MM.1S (cell line): ENCODE data around the gene SPINT2.

Source experiments
- DNase-seq: peaks from one replicate; pipeline ENCODE4 v3.0.0-alpha.2; 2015
- H2AFZ ChIP-seq: fragments of 300-600 bp; sonication (generic); 2 replicates; pipeline ENCODE4 v1.6.0; 2016; ENCODE audit warnings: antibody characterized with exemption, low read length
- H3F3A ChIP-seq: fragments of 300-600 bp; sonication (generic); 2 replicates; pipeline ENCODE4 v1.6.1; 2016; ENCODE audit warnings: mild to moderate bottlenecking, antibody characterized with exemption, low read length, moderate library complexity, mixed read lengths; ENCODE audit not compliant: insufficient read depth
- H3K27ac ChIP-seq: fragments of 300-600 bp; sonication (generic); 2 replicates; pipeline ENCODE4 v1.5.1; 2016; ENCODE audit warnings: mild to moderate bottlenecking, low read length
- H3K27me3 ChIP-seq: fragments of 300-600 bp; sonication (generic); replicated peaks from 2 replicates; pipeline ENCODE4 v1.6.0; 2016; ENCODE audit warnings: low read length; ENCODE audit not compliant: insufficient read depth
- H3K36me3 ChIP-seq: fragments of 300-600 bp; sonication (generic); replicated peaks from 2 replicates; pipeline ENCODE4 v1.6.1; 2016; ENCODE audit warnings: mild to moderate bottlenecking, low read length, mixed read lengths; ENCODE audit not compliant: insufficient read depth
- H3K4me1 ChIP-seq: fragments of 300-600 bp; sonication (generic); 2 replicates; pipeline ENCODE4 v1.6.1; 2016; ENCODE audit warnings: low read length, mixed read lengths
- H3K4me2 ChIP-seq: fragments of 300-600 bp; sonication (generic); 2 replicates; pipeline ENCODE4 v1.6.0; 2016; ENCODE audit warnings: low read depth, low read length
- H3K4me3 ChIP-seq: fragments of 300-600 bp; sonication (generic); 2 replicates; pipeline ENCODE4 v1.5.1; 2016; ENCODE audit warnings: low read length, mixed read lengths
- H3K79me2 ChIP-seq: fragments of 300-600 bp; sonication (generic); 2 replicates; pipeline ENCODE4 v1.6.1; 2016; ENCODE audit warnings: mixed run types, low read length, mixed read lengths
- H3K9ac ChIP-seq: fragments of 300-600 bp; sonication (generic); 2 replicates; pipeline ENCODE4 v1.6.1; 2016; ENCODE audit warnings: low read length, mixed read lengths
- H3K9me2 ChIP-seq: fragments of 300-600 bp; sonication (generic); replicated peaks from 2 replicates; pipeline ENCODE4 v1.6.1; 2016; ENCODE audit warnings: mild to moderate bottlenecking, low read length, mixed read lengths; ENCODE audit not compliant: insufficient read depth
- H3K9me3 ChIP-seq: fragments of 300-600 bp; sonication (generic); replicated peaks from 2 replicates; pipeline ENCODE4 v1.6.1; 2016; ENCODE audit warnings: mild to moderate bottlenecking, low read length, mixed read lengths; ENCODE audit not compliant: insufficient read depth
- H4K20me1 ChIP-seq: fragments of 300-600 bp; sonication (generic); 2 replicates; pipeline ENCODE4 v1.6.1; 2016; ENCODE audit warnings: mild to moderate bottlenecking, low read length, moderate library complexity, mixed read lengths; ENCODE audit not compliant: insufficient read depth
- CTCF ChIP-seq: fragments of 300-600 bp; sonication (generic); IDR thresholded peaks from 2 replicates; pipeline ENCODE4 v1.5.1; 2016; ENCODE audit warnings: antibody characterized with exemption, low read length, mixed read lengths
- EZH2 ChIP-seq: fragments of 300-600 bp; sonication (generic); optimal IDR thresholded peaks from 2 replicates; pipeline ENCODE3; 2017; ENCODE audit warnings: low read depth, mild to moderate bottlenecking, antibody characterized with exemption, low read length, mixed read lengths
- EZH2phosphoT487 ChIP-seq: fragments of 300-600 bp; sonication (generic); IDR thresholded peaks from 2 replicates; pipeline ENCODE4 v1.6.1; 2018; ENCODE audit warnings: antibody characterized with exemption, low read length

Gene SPINT2

GRCh38 chr19:38251564-38252051, 12.8 kb upstream of the SPINT2 start:
- Histone ChIP-seq H3K27me3 (peaks cover 38% of the 10 kb centered on the region), H3K4me2 (no peak overlapping the region), H3K9me2 (no peaks in the 10 kb centered on the region), H3K4me3 (no peak overlapping the region), H3K4me1 (no peaks in the 10 kb centered on the region), H3K79me2 (no peaks in the 10 kb centered on the region), H2AFZ (no peak overlapping the region), H3K36me3 (no peaks in the 10 kb centered on the region), H3K27ac (no peak overlapping the region), H3K9me3 (no peaks in the 10 kb centered on the region), H3K9ac (no peak overlapping the region), H4K20me1 (no peaks in the 10 kb centered on the region), H3F3A (no peaks in the 10 kb centered on the region)
- no peak for TF ChIP-seq EZH2
- no peak for TF ChIP-seq CTCF
- no peak for TF ChIP-seq EZH2phosphoT487
- no peak for DNase-seq

GRCh38 chr19:38252385-38252784, 12.0 kb upstream of the SPINT2 start:
- Histone ChIP-seq H3K4me1 (no peaks in the 10 kb centered on the region), H3K36me3 (no peaks in the 10 kb centered on the region), H3K9me3 (no peaks in the 10 kb centered on the region), H2AFZ (no peak overlapping the region), H3K79me2 (no peaks in the 10 kb centered on the region), H4K20me1 (no peaks in the 10 kb centered on the region), H3K9me2 (no peaks in the 10 kb centered on the region), H3F3A (no peaks in the 10 kb centered on the region), H3K9ac (no peak overlapping the region), H3K27me3 (peaks cover 38% of the 10 kb centered on the region), H3K4me3 (no peak overlapping the region), H3K4me2 (no peak overlapping the region), H3K27ac (no peak overlapping the region)
- no peak for DNase-seq
- no peak for TF ChIP-seq EZH2phosphoT487
- TF ChIP-seq EZH2: no peak
- TF ChIP-seq CTCF: no peak

GRCh38 chr19:38252941-38253691, 11.3 kb upstream of the SPINT2 start:
- H4K20me1 ChIP-seq: no peaks in the 10 kb centered on the region
- DNase-seq: no peak
- H3K79me2 ChIP-seq: no peaks in the 10 kb centered on the region
- TF ChIP-seq EZH2: no peak
- no peak for TF ChIP-seq CTCF
- no peak for TF ChIP-seq EZH2phosphoT487
- no peak overlapping the region for H3K4me3 ChIP-seq
- H3K4me1 ChIP-seq: no peaks in the 10 kb centered on the region
- H3F3A ChIP-seq: no peaks in the 10 kb centered on the region
- H3K27me3 ChIP-seq: peaks cover 38% of the 10 kb centered on the region
- no peaks in the 10 kb centered on the region for H3K9me3 ChIP-seq
- H3K9me2 ChIP-seq: no peaks in the 10 kb centered on the region
- H2AFZ ChIP-seq: no peak overlapping the region
- no peak overlapping the region for H3K4me2 ChIP-seq
- no peaks in the 10 kb centered on the region for H3K36me3 ChIP-seq
- no peak overlapping the region for H3K27ac ChIP-seq
- H3K9ac ChIP-seq: no peak overlapping the region
